Fibroblast of upper back skin (primary cell): ENCODE results near the gene TMEM273.
A peak's percentile ranks its signal among the peaks of the same experiment; 100 is the strongest.

ENCODE experiments used
- DNase-seq: peaks from one replicate; pipeline ENCODE4 v3.0.0-alpha.2; 2013

The TMEM273 gene

DNA sequence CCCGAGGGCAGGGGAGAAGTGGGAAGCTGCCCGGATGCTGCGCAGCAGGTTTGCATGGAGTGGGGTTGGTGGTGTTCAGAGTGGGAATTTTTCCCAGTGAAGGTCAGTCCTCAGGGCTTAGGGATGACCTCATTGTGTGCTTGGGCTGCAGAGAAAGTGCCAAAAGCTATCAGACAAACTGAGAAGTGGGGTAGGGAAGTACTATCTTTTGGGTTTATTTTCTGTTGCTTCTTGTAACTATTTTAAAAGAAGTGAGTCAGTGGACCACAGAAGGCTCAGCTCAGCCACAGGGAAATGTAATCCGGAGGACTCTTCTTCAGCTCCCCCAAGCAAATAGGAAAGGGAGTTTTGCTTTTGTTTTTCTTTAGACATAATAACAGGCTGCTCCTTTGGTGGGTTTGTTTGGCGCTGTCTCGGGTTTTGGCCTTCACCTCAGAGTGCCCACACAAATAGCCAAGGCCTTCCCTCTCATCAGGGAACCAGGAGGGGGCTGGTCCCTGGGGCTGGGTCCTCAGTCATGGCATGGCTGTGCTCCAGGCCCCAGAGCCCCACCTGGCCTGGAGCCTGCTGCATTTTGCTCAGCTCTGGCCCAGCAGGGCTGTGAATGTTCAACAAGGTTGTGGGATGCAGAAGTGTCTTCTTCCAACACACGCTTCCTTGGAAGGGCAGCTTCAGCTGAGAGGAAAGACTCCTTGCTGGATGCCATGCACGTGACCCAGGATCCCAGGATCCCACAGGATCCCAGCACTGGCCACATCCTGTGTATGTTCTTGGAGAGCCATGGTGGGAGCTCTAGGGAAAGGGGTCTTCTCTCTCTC lies 49.0 kb downstream of the TMEM273 start:
- peak; percentile 91 for DNase-seq

- peak; percentile 96 for DNase-seq
These were observed 49.8 kb downstream of the TMEM273 start for GRCh38 chr10:49138361-49138891.

DNA sequence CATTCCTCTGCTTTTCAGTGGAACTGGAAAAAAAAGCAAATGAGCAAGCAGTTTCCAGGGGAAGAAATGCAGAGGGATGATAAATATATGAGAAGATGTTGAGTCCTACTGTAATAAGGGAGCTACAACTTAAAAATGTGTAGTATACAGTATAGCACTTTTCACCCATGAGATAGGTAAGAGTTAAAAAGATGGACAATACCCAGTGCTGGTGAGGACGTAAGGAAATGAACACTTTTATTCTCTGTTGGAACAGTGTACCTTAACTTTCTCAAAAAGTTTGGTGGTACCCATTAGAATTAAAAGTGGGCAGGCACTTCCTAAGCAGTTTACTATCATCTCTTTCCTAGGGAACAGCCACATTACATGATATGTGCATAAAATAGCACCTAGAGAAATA lies 51.7 kb downstream of the TMEM273 start:
- no peak for DNase-seq

- DNase-seq = no peak
These were observed 52.4 kb downstream of the TMEM273 start for GRCh38 chr10:49135575-49136313.

DNA sequence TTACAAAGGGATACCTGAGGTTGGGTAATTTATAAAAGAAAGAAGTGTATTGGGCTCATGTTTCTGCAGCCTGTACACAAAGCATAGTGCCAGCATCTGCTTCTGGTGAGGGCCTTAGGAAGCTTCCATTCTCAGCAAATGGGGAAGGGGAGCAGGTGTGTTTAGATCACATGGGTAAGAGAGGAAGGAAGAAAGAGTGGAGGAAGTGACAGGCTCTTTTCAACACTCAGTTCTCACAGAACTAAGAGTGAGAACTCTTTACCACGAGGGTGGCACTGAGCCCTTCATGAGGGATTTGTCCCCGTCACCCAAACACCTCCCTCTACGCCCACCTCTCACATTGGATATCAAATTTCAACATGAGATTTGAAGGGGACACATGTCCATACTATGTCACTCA lies 53.9 kb downstream of the TMEM273 start:
- no peak for DNase-seq

- no peak for DNase-seq
These were observed 54.4 kb downstream of the TMEM273 start, which contains the start of gene FAM170B for GRCh38 chr10:49133706-49134248. Gene FAM170B, minus strand, starts transcription at chr10:49134021. Its CDS starts 103 bp downstream, at chr10:49133918.

DNA sequence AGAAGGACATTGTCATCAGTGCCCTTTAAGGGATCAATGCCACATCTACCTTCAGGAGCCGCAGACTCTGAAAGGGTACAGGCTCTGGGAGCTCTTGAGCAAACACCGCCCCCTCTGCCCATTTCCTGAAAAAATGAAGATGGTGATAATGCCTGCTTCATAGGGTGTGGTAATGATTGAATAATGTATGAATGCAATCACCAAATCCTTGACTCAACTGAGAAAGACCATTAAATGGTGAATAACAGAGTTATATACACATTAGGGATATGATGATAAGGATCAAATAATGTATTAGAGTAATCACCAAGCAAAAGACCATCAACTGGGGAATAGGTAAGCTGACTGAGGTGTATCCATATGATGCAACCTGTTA lies 55.8 kb downstream of the TMEM273 start:
- DNase-seq = no peak

DNA sequence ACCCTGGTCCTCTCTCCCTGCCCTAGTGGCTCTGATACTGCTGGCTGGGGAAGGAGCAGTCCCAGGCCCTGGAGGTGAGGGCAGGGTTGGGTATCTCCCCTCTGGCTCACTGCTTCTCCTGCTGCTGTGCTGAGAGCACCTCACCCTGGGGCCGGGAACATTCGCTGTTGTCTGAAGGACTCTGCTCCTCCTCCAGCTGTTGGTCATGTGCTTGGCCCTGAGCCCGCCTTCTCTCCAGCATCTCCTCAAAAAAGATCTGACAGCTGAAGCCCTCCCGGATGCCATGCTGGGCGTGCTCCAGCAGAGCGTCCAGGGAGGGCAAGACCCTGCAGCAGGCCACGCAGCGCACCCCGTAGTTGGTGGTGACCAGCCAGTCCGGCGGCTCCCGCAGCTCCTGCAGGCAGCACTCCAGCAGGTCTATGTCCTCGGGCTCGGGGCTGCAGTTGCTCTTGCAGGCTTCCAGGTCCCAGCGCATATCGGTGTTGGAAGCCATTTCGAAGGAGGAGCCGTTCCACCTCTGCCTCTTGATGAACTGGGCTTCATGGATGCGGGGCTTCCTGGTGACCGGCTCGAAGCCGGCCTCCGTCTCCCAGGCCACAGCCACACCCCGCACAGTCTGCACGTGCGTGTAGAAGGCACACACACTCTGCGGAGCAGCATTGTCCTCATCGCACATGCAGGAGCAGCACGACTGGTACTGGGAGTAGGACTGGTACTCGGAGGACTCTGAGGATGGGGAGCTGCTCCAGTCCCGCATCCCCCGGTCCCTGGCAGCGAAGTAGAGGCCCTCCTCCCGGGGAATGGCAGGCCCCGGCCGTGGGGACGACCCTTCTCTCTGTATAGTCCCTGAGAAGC lies 56.5 kb downstream of the TMEM273 start:
- DNase-seq = no peak

DNA sequence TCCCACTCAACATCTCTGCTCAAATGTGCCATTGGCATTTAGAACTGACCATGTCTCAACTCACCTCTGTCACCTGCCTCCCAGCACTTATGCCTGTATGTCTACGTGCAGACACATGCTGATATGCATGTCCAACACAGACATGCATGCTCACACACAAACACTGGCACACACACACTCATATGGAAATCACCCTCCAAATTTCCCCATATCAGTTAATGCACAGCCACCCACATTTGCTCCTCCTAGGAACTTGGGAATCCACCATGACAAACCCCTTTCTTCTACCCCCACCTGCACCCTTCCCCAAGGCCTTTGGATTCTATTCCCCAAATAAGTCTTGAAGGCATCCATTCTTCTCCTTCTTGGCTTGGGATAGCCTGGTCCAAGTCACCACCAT lies 58.8 kb downstream of the TMEM273 start:
- DNase-seq = no peak

DNA sequence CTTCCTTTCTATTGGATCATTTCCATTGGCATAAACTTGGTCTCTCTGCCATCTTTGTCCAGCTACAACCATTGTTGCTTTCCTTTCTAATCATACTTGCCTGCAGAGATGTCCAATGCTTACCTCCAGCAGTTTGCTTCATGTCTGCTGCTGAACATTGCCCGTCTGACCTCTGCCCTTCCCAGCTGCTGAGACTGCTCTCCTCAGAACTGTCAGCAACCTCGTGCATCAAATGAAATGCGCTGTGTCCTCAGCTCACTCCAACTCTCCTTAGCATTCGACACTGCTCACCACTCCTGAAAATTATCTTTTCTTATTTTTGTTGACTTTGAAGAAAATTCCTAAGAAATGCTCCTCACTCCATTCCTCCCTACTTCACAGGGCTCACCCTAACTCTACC lies 59.3 kb downstream of the TMEM273 start:
- DNase-seq = no peak

- DNase-seq = no peak
These were observed 63.9 kb downstream of the TMEM273 start for GRCh38 chr10:49123981-49124950.

- no peak for DNase-seq
These were observed 67.3 kb downstream of the TMEM273 start for GRCh38 chr10:49120911-49121310.

GRCh38 chr10:49119746-49120145 lies 68.4 kb downstream of the TMEM273 start:
- DNase-seq = peak; percentile 54

- DNase-seq = peak; percentile 28
These were observed 69.6 kb downstream of the TMEM273 start for GRCh38 chr10:49118430-49119074.

DNA sequence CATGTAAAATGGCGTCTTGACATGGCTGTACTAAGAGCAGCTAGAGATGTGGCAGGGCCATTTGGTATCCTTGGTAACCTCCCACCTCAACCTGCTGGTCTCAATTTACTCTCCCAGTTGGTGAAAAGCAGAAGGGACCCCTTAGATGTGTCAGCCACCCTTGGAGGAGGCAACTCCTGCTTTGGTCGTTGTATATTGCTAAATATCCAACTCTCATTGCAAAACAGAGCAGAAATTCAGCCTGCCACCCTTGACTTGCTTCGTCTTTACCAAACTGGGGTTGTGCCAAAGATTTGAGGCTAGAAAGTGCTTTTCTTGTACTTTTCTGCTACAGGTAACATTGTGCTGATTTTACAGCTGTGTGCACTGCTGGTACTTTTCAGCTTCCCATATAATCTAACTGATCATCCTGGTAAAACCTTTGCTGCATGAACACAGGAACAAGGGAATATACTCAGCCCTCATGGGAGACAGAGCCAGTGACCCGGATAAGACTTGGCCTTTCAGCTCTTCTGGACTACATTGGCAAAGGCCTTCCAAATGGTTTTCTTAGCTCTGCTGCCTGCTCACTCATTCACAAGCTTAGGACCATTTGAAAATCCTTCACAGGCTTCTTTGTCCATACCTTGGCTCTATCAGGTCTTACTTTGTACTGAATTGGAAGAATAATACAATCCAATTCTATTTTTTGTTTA lies 70.7 kb downstream of the TMEM273 start:
- no peak for DNase-seq

- DNase-seq = no peak
These were observed 71.4 kb downstream of the TMEM273 start for GRCh38 chr10:49116509-49117375.

DNA sequence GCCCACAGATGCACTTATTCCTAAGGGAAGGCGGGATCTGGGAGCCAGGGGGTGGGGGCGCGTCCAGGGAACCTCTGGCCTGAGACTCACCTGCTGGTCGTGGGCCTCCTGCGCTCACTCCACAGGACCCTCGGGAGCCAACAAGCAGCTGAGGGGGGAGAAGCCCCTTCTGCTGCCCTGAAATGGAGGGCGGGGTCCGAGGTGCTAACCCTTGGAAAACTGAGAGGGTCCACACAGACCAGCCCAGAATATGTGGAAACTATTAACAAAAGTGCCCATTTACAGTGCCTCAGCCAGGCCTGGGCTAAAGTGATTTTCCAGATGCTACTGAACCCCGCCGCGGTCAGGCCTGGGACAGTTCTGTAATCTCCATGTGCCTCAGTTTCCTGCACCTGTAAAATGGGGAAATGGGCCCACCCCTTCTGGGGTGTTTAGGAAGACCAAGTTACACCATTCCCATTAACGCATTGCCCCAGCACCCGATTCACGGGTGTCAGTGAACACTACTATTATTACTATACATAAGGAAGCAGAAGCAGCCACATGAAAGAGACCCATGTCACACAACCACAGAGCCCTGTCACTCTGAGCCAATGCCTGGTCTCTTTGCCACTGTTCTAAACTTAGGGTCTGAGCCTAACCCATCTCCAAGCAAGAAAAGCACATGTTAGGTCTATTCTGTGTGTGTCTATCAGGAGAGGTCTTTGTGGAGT lies 72.2 kb downstream of the TMEM273 start:
- no peak for DNase-seq

DNA sequence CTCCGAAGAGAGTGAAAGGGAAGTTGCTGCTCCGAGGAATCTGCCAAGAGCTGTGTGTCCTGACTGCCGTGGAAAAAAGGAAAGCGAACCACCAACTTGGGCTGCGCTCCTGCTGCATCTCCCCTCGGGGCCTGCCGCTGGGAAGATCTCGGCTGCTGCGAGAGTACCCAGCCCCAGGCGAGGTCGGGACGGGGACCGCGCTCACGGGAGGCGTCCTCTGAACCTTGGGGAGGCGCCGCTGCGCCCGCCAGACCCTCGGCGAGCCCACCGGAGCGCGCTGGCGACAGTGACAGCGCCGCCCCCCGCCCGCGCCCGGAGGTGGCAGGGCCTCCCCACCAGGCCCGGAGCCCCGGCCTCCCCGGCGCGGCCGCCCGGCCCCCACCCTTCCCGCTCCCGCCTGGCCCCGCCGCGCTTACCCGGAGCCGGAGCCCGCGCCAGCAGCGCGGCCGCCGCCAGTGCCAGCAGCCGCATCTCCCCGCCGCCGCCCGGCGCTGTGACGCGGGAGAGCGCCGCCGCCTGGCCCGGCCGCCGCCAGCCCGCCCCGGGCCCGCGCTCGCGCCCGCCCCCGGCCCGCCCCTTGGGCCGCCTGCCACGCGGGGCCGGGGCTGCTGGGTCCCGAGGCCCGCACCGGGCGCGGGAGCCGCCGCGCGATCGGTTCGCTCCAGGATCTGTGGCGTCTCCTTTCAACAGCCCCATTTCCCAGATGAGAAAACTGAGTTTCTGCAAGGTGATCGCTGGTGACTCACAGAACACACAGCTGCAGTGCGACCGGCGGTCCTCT lies 73.0 kb downstream of the TMEM273 start, which contains the start of gene VSTM4:
Gene VSTM4 (minus strand): TSS at position 508 of the 781 bp plus-strand sequence. CDS start 37 bp downstream, at position 471.
- peak; percentile 56 for DNase-seq
